K562 (cell line): Measurements from ENCODE around the gene KXD1. TPM values are rescaled to one million over a fixed set of nuclear protein-coding genes. Genes with fewer than 3 reads are reported as not detected.

Experiments used
- ATAC-seq: fragments of 200-7000 bp; cut with Tn5 transposase; 3 replicates; pipeline ENCODE4 v1.9.1; 2020; ENCODE audit warnings: moderate library complexity
- BruUV-seq: library from RNA; stranded (reverse); fragments of 400-500 nt; replicated peaks from 2 replicates; lab custom pipeline; 2021; lab: Mats Ljungman, UMichigan
- CTCF ChIA-PET: fragments of 300-600 bp; formaldehyde crosslinking; extraction: SDS; loops from one replicate; lab custom pipeline; 2021; ENCODE audit warnings: low intra/inter-chr PET ratio; lab: Yijun Ruan, JAX
- POLR2A ChIA-PET: fragments of 300-600, 350-650 bp; sonication (Branson Sonifier 250); formaldehyde crosslinking; extraction: SDS; loops from one replicate; lab custom pipeline; 2021; ENCODE audit warnings: antibody characterized with exemption, inconsistent platforms; lab: Yijun Ruan, JAX
- DNase-seq, 4 experiments: peaks; one replicate each; pipeline versions ENCODE4 v3.0.0 to v3.0.0-alpha.2; 2011 to 2018; ENCODE audit warnings: low spot score in 3 of 4, mixed read lengths in 3 of 4; ENCODE audit errors: extremely low read depth in 1 of 4
- FAIRE-seq: peaks from 2 replicates; lab custom pipeline; 2011; peaks lifted over from hg19 to GRCh38; lab: Jason Lieb, UNC
- H2AFZ ChIP-seq: 2 replicates; pipeline ENCODE4 v1.6.0; 2011; ENCODE audit warnings: low read depth, low read length, control low read depth, inconsistent platforms
- H3K27ac ChIP-seq: fragments of 200-600 bp; 3 replicates; pipeline ENCODE4 v1.8.0; 2011; ENCODE audit warnings: low read depth, mild to moderate bottlenecking, control low read depth, inconsistent platforms, low read length, moderate library complexity, mixed read lengths; ENCODE audit errors: extremely low read depth
- H3K27me3 ChIP-seq, 2 experiments: fragments of 300-600 bp in 1 of 2; 2 replicates in 1 of 2; 3 replicates in 1 of 2; pipeline versions ENCODE4 v1.6.0 to v1.8.0; 2011; ENCODE audit warnings: inconsistent platforms in 2 of 2, low read length in 2 of 2, mild to moderate bottlenecking in 1 of 2, mixed read lengths in 1 of 2, moderate library complexity in 1 of 2; ENCODE audit not compliant: control insufficient read depth in 2 of 2, insufficient read depth in 2 of 2
- H3K36me3 ChIP-seq: fragments of 300-600 bp; 3 replicates; pipeline ENCODE4 v1.8.0; 2011; ENCODE audit warnings: mild to moderate bottlenecking, low read length, inconsistent platforms; ENCODE audit not compliant: control insufficient read depth, insufficient read depth
- H3K4me1 ChIP-seq, 2 experiments: fragments of 200-600 bp in 1 of 2; replicated peaks in 1 of 2; 2 replicates in 1 of 2; 3 replicates in 1 of 2; pipeline versions ENCODE4 v1.5.1 to v1.8.0; 2011; ENCODE audit warnings: inconsistent platforms in 2 of 2, low read length in 2 of 2, mild to moderate bottlenecking in 1 of 2, mixed read lengths in 1 of 2, moderate library complexity in 1 of 2; ENCODE audit not compliant: control insufficient read depth in 2 of 2, insufficient read depth in 2 of 2
- H3K4me2 ChIP-seq: 2 replicates; pipeline ENCODE4 v1.6.1; 2011; ENCODE audit warnings: low read length, control low read depth, inconsistent platforms, mixed read lengths; ENCODE audit not compliant: insufficient read depth
- H3K4me3 ChIP-seq: fragments of 200-600 bp; sonication (generic), shearing (Covaris generic); 2 replicates; pipeline ENCODE4 v1.5.1; 2016; ENCODE audit warnings: control low read depth, inconsistent platforms
- H3K79me2 ChIP-seq: fragments of 200-600 bp; 3 replicates; pipeline ENCODE4 v1.8.0; 2011; ENCODE audit warnings: low read length, inconsistent platforms; ENCODE audit not compliant: control insufficient read depth, insufficient read depth
- H3K9ac ChIP-seq, 2 experiments: 2 replicates each; pipeline versions ENCODE4 v1.6.0 to v1.6.1; 2011; ENCODE audit warnings: low read depth in 2 of 2, low read length in 2 of 2, control low read depth in 1 of 2, inconsistent platforms in 1 of 2, mild to moderate bottlenecking in 1 of 2, mixed read lengths in 1 of 2; ENCODE audit not compliant: insufficient read depth in 1 of 2
- H3K9me1 ChIP-seq: one replicate; pipeline ENCODE4 v1.6.0; 2011; ENCODE audit warnings: inconsistent platforms, mild to moderate bottlenecking, low read length, moderate library complexity; ENCODE audit not compliant: control insufficient read depth, insufficient read depth
- H3K9me3 ChIP-seq: replicated peaks from 2 replicates; pipeline ENCODE4 v1.5.1; 2011; ENCODE audit warnings: low read depth, low read length, inconsistent platforms; ENCODE audit not compliant: control insufficient read depth, insufficient read depth
- H4K20me1 ChIP-seq: replicated peaks from 2 replicates; pipeline ENCODE4 v1.6.1; 2011; ENCODE audit warnings: low read length, inconsistent platforms, mixed read lengths; ENCODE audit not compliant: control insufficient read depth, insufficient read depth
- DNMT1 ChIP-seq: fragments of 450-650 bp; IDR thresholded peaks from 2 replicates; pipeline ENCODE4 v1.6.1; 2016; ENCODE audit warnings: antibody characterized with exemption, mild to moderate bottlenecking
- EP400 ChIP-seq: fragments of 450-650 bp; IDR thresholded peaks from 2 replicates; pipeline ENCODE4 v1.6.1; 2017; ENCODE audit warnings: antibody characterized with exemption, mild to moderate bottlenecking, moderate library complexity
- MYNN ChIP-seq, 2 experiments: sonication (generic); formaldehyde crosslinking in 1 of 2; IDR thresholded peaks; 2 replicates each; pipeline versions ENCODE4 v1.5.0 to v1.6.1; 2016 to 2020; ENCODE audit warnings: antibody characterized with exemption in 1 of 2, missing genetic modification reagents in 1 of 2
- POLR2AphosphoS5 ChIP-seq: IDR thresholded peaks from 2 replicates; pipeline ENCODE4 v1.6.1; 2011; ENCODE audit warnings: mild to moderate bottlenecking, low read depth, low read length, moderate library complexity; ENCODE audit not compliant: control insufficient read depth, insufficient read depth
- PTBP1 ChIP-seq: fragments of 200-400 bp; formaldehyde crosslinking; IDR thresholded peaks from 2 replicates; pipeline ENCODE4 v1.6.1; 2017; ENCODE audit warnings: low read depth, low read length
- RBFOX2 ChIP-seq: fragments of 200-400 bp; formaldehyde crosslinking; IDR thresholded peaks from 2 replicates; pipeline ENCODE4 v1.6.1; 2017; ENCODE audit warnings: low read depth, mild to moderate bottlenecking, low read length, moderate library complexity
- SIN3B ChIP-seq: fragments of 450-650 bp; IDR thresholded peaks from 2 replicates; pipeline ENCODE4 v1.6.1; 2017; ENCODE audit warnings: low read depth, mild to moderate bottlenecking, moderate library complexity
- ZNF695 ChIP-seq: fragments of 450-650 bp; formaldehyde crosslinking; IDR thresholded peaks from 2 replicates; pipeline ENCODE4 v1.4.0; 2020; ENCODE audit warnings: mild to moderate bottlenecking, moderate library complexity
- WGBS: fragments of 100-300 bp; shearing (Covaris generic); methylation state at CpG from one replicate; pipeline ENCODE4 v1.1.6; 2016; ENCODE audit warnings: low coverage, mixed read lengths; ENCODE audit not compliant: insufficient coverage; ENCODE audit errors: missing lambda C conversion rate; 5-methylcytosine and 5-hydroxymethylcytosine counted together
- in situ Hi-C: fragments of 300-500 bp; cut with MboI; formaldehyde crosslinking; loops from 4 replicates; pipeline ENCODE4 v1.15.0; 2018; ENCODE audit warnings: inconsistent platforms, mixed read lengths
- intact Hi-C: fragments of 100-400 bp; cut with micrococcal nuclease; formaldehyde crosslinking; loops from 2 replicates; pipeline ENCODE4 v1.14.2; 2022
- polyA plus RNA-seq, 8 experiments: library from polyadenylated mRNA; depleted of rRNA in 4 of 8; stranded (reverse) in 5 of 8; unstranded in 3 of 8; fragments of >200 nt; fragmentation: Nextera tagmentation in 2 of 8; fragmentation: Illumina TruSeq in 1 of 8; extraction: Ambion mirVana in 2 of 8; extraction: Trizol in 1 of 8; gene quantifications; 2 replicates each; pipeline versions ENCODE4 v1.2.1 to v1.2.3, GENCODE V29; 2011 to 2014; ENCODE audit warnings: inconsistent platforms in 1 of 8, missing spikeins in 1 of 8
- total RNA-seq, 7 experiments: library from RNA; depleted of rRNA in 6 of 7; stranded (reverse); fragments of >200 nt in 6 of 7; fragmentation: Illumina TruSeq in 2 of 7; extraction: Trizol in 2 of 7; gene quantifications; 2 replicates each; pipeline versions ENCODE4 v1.2.1 to v1.2.3, GENCODE V29; 2011 to 2021; ENCODE audit warnings: low replicate concordance in 1 of 7
- TF ChIP-seq, protein P1 (sequence below): sonication (generic); formaldehyde crosslinking; IDR thresholded peaks from 2 replicates; pipeline ENCODE4 v1.8.1; 2023; ENCODE audit warnings: mild to moderate bottlenecking, missing genetic modification reagents

The KXD1 gene
- total and polyA plus RNA-seq, 9 of the 15 experiments (the other 6 are each of a cell fraction or from before 2014, with no cell fraction given): 21.9 to 210 (median 118) TPM

DNA sequence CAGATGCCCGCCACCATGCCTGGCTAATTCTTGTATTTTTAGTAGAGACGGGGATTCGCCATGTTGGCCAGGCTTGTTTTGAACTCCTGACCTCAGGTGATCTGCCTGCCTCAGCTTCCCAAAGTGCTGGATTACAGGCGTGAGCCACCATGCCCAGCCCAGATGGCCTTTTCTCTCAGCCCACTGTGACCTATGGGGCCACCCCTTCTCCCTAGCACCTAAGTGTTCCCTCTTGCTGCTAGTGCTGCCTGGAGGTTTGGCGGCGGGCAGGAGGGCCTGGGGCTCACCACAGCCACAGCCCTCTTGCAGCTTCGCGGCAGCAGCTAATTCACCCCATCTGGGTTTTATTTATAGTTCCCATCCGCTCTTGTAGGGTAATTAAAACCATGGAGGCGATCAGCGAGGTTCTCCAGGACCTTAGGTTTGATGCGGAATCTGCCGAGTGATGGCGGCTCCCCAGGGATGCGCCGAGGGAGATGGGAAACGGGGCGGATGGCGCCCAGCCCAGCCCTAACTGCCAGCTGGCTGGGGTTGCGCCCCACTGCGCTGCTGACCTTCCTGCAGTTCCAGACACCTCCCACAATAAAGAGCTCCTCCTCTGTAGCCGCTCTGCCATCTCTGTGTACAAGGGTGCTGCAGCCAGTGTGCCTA is 34.2 kb downstream of the KXD1 start:
- H3K27me3 ChIP-seq: no peaks in the 10 kb centered on the region
- H3K27ac ChIP-seq: no peak overlapping the region
- H2AFZ ChIP-seq: no peak overlapping the region
- peaks cover 32 to 85% of the 10 kb centered on the region in 2 experiments for H3K4me1 ChIP-seq
- peaks cover 6% of the 10 kb centered on the region; the same call in 1 of the 2 replicates for H4K20me1 ChIP-seq
- no peaks in the 10 kb centered on the region for H3K9me1 ChIP-seq
- TF ChIP-seq ZNF695 (CRISPR knock-in tag): no peak
- TF ChIP-seq DNMT1: no peak
- no peak for TF ChIP-seq MYNN (IDR thresholded peaks at IDR 0.05)
- no peak for TF ChIP-seq MYNN (CRISPR knock-in tag; IDR thresholded peaks at IDR 0.05)
- peak; percentile 23; the same call in 1 of the 2 replicates for TF ChIP-seq RBFOX2
- TF ChIP-seq PTBP1: no peak
- no peak for TF ChIP-seq SIN3B
- TF ChIP-seq POLR2AphosphoS5: no peak
- TF ChIP-seq, protein P1, sequence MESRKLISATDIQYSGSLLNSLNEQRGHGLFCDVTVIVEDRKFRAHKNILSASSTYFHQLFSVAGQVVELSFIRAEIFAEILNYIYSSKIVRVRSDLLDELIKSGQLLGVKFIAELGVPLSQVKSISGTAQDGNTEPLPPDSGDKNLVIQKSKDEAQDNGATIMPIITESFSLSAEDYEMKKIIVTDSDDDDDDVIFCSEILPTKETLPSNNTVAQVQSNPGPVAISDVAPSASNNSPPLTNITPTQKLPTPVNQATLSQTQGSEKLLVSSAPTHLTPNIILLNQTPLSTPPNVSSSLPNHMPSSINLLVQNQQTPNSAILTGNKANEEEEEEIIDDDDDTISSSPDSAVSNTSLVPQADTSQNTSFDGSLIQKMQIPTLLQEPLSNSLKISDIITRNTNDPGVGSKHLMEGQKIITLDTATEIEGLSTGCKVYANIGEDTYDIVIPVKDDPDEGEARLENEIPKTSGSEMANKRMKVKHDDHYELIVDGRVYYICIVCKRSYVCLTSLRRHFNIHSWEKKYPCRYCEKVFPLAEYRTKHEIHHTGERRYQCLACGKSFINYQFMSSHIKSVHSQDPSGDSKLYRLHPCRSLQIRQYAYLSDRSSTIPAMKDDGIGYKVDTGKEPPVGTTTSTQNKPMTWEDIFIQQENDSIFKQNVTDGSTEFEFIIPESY (CRISPR knock-in tag): peak; percentile 74
- TF ChIP-seq EP400: no peak
- no peaks in the 10 kb centered on the region for H3K9me3 ChIP-seq
- BruUV-seq: no TSS peak
- POLR2A ChIA-PET: interaction anchor here (1.3 to 2.1 kb wide), 2 partner anchors 10 to 11 kb away, joined by 3 to 5 read pairs; no protein-coding TSS in a partner anchor
- H3K79me2 ChIP-seq: peaks cover 24% of the 10 kb centered on the region
- H3K36me3 ChIP-seq: peaks cover 5% of the 10 kb centered on the region; the same call in 2 of the 3 replicates
- no peak overlapping the region for H3K4me2 ChIP-seq
- in situ Hi-C loops: no loop called here
- ATAC-seq (no peak), DNase-seq (no peak), FAIRE-seq (no peak)
- WGBS: 92% methylated on average over 21 of the region's 22 CpGs
- CTCF ChIA-PET: no interaction called here
- H3K4me3 ChIP-seq: no peak overlapping the region
- H3K9ac ChIP-seq: peak overlapping the region in 1 of 2 experiments; percentile 13; a peak in 1 of 4 replicates
- intact Hi-C loops: loop anchor here (5.0 to 10.0 kb wide), 4 partner anchors 45 to 253 kb away; partner anchors contain the start of gene KLHL26
